Hematopoietic multipotent progenitor cell treated with erythropoietin and hydrocortisone succinate and interleukin-3 and kit ligand, for 6 days (in vitro differentiated cells): ENCODE data around the gene TTLL1.

Experiments
- DNase-seq: peaks from one replicate; pipeline ENCODE4 v3.0.0-alpha.2; 2015

The TTLL1 gene

GRCh38 chr22:43088984-43089717, at the start of gene TTLL1:
Gene TTLL1 (minus strand): TSS chr22:43089391. CDS start chr22:43075586, 13,805 bp downstream.
- peak; percentile 95 for DNase-seq

GRCh38 chr22:43136801-43137200, 47.6 kb upstream of the TTLL1 start:
- DNase-seq, result no peak

- DNase-seq, result peak; percentile 74
Observed at GRCh38 chr22:43136255-43136654, 47.1 kb upstream of the TTLL1 start.

- DNase-seq, result no peak
Observed at GRCh38 chr22:43135565-43135964, 46.4 kb upstream of the TTLL1 start.

- no peak for DNase-seq
Observed at GRCh38 chr22:43134553-43134952, 45.4 kb upstream of the TTLL1 start.

GRCh38 chr22:43133401-43133800, 44.2 kb upstream of the TTLL1 start:
- DNase-seq, result no peak

- DNase-seq, result no peak
Observed at GRCh38 chr22:43131773-43132501, 42.7 kb upstream of the TTLL1 start.

- peak; percentile 74 for DNase-seq
Observed at GRCh38 chr22:43129426-43130425, 40.5 kb upstream of the TTLL1 start.

- peak; percentile 74 for DNase-seq
Observed at GRCh38 chr22:43128928-43129424, 39.8 kb upstream of the TTLL1 start.

- peak; percentile 59 for DNase-seq
Observed at GRCh38 chr22:43128116-43128515, 38.9 kb upstream of the TTLL1 start.

GRCh38 chr22:43127166-43127908, 38.1 kb upstream of the TTLL1 start:
- peak; percentile 48 for DNase-seq

GRCh38 chr22:43126501-43127165, 37.4 kb upstream of the TTLL1 start:
- no peak for DNase-seq

- no peak for DNase-seq
Observed at GRCh38 chr22:43118953-43119458, 29.8 kb upstream of the TTLL1 start.

- no peak for DNase-seq
Observed at GRCh38 chr22:43118024-43118849, 29.0 kb upstream of the TTLL1 start.

- DNase-seq, result no peak
Observed at GRCh38 chr22:43116932-43117331, 27.7 kb upstream of the TTLL1 start.

- no peak for DNase-seq
Observed at GRCh38 chr22:43114958-43115357, 25.8 kb upstream of the TTLL1 start.

GRCh38 chr22:43113526-43114251, 24.5 kb upstream of the TTLL1 start:
- DNase-seq, result no peak

- DNase-seq, result peak; percentile 43
Observed at GRCh38 chr22:43110927-43111623, 21.9 kb upstream of the TTLL1 start.

GRCh38 chr22:43110444-43110926, 21.3 kb upstream of the TTLL1 start, which contains the start of gene BIK:
Gene BIK (plus strand): TSS chr22:43110750. CDS start chr22:43124023, 13,273 bp downstream.
- DNase-seq, result peak; percentile 92
